ENCODE measurements around the gene TSPYL4. TPM values are rescaled to one million over a fixed set of nuclear protein-coding genes. Genes with fewer than 3 reads are reported as not detected.

TSPYL4 gene
- 13.9 and 14.3 TPM in 2 replicates for total RNA-seq (2014; rRNA removed; shearing (Covaris generic))

DNA sequence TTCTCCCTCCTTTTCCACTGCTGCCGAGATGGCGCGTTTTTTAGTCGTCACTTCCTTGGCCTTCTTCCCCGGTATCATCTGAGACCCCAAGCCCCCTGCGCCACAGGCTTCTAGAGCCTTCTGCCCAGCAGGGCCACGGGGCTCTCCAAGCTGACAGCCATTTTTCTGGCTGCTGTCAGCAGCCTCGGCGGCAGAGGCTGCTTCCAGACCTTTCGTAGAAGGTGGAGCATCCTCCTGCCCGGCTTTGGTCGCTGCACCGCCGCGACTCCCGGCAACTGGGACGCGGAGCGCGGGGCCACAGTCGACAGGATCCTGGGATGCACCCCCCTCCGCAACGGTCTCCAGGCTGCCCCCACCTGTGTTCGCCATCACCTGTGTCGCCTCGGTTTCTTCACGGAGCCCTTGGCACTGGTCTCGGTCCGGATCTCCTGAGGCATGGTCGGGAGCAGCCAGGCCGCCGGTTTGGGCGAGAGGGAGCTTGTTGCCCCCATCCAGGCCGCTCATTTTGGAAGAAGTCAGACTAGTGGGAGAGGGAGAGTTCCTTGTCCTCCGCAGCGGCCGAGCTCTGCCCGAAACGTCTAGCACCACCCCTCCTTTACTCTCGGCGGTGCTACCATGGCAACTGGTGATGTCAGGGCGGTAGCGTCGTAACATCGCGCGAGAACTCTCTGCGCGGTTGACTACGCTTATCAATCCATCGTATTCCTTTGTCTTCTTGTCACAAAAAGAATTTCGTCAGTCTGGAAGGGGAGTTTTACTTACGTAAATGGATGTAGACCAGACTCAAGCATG lies at the start of gene TSPYL4:
Gene TSPYL4, minus strand, starts transcription at position 571 of the 792 bp plus-strand sequence. Its CDS starts 67 bp downstream, at position 504.

DNA sequence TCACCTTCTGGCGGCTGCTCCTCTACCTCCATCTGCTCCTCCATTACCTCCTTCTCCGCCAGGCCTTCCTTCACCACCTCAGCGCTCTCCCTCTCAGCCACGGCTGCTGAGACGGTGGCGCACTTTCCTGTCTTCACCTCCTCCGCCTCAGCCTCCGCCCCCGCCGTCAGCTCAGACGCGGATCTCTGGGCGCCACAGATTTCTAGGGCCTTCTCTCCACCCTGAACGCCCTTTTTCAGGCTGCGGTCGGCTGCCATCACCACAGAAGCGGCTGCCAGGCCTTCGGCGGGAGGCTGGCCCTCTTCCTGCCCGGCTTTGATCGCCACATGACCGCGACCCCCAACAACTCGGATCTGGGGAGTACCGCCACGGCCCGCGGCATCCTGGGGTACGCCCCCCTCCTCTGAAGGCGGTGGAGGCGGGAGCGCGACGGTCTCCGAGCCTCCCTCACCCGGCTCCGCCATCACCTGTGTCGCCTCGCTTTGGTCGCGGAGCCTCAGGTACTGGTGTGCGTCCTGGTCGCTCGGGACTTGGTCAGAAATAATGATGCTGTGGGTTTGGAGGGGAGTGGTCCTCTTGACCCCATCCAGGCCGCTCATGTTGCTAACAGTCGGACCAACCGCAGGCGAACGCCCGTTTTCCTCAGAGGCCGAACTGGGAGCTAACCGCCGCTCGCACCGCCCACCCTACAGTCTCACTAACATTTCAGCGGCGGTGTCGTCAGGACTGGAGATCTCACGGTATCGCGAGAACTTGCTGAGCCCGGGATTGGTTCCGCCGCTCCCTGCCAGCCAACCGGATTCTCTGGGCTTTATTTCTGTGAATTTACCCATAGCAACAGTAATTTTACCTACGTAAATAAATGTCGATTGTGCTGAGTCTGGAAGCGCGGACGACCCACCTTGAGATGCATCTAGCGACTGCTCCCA lies 25.6 kb upstream of the TSPYL4 start, which contains the start of gene TSPYL1:
Gene TSPYL1, minus strand, starts transcription at position 699 of the 929 bp plus-strand sequence. Its CDS starts 100 bp downstream, at position 599.

Other genes starting within 250 kb of the TSPYL4 start
- gene FRK, start 193.2 kb downstream of the TSPYL4 start, total RNA-seq (2014; rRNA removed; shearing (Covaris generic)): 0.03 and 0.04 TPM in 2 replicates
- gene NT5DC1, start 153.2 kb downstream of the TSPYL4 start, total RNA-seq (2014; rRNA removed; shearing (Covaris generic)): 4.5 and 7.8 TPM in 2 replicates
- not detected in 2 replicates for gene COL10A1, start 127.9 kb downstream of the TSPYL4 start, total RNA-seq (2014; rRNA removed; shearing (Covaris generic))
- gene TSPYL1, start 25.9 kb upstream of the TSPYL4 start, total RNA-seq (2014; rRNA removed; shearing (Covaris generic)): 25.2 and 29.4 TPM in 2 replicates
- 3.6 and 3.9 TPM in 2 replicates for gene DSE, start 116.9 kb upstream of the TSPYL4 start, total RNA-seq (2014; rRNA removed; shearing (Covaris generic))
- 0.38 and 0.82 TPM in 2 replicates for gene CALHM6, start 207.3 kb upstream of the TSPYL4 start, total RNA-seq (2014; rRNA removed; shearing (Covaris generic))

Measured in A375 (cell line).